Neural cell (in vitro differentiated cells): ENCODE data around the gene SLC25A3. TPM values are rescaled to one million over a fixed set of nuclear protein-coding genes. Genes with fewer than 3 reads are reported as not detected.

Source experiments
- H2AFZ ChIP-seq: fragments of 200-600, 300-800 bp; sonication (generic), shearing (Covaris generic); 2 replicates; pipeline ENCODE4 v1.6.0; 2014; ENCODE audit warnings: low read depth, mild to moderate bottlenecking, antibody characterized with exemption, low read length, moderate library complexity
- H3F3A ChIP-seq: fragments of 200-600 bp; shearing (Covaris generic); 2 replicates; pipeline ENCODE4 v1.6.1; 2016; ENCODE audit warnings: mild to moderate bottlenecking, moderate library complexity, mixed read lengths, antibody characterized with exemption, low read length; ENCODE audit not compliant: insufficient read depth, poor library complexity, severe bottlenecking
- H3K27ac ChIP-seq: fragments of 200-600, 300-800 bp; sonication (generic), shearing (Covaris generic); 2 replicates; pipeline ENCODE4 v1.5.1; 2014; ENCODE audit warnings: mild to moderate bottlenecking, low read length, moderate library complexity
- H3K27me3 ChIP-seq: fragments of 300-800, 200-600 bp; sonication (generic), shearing (Covaris generic); 2 replicates; pipeline ENCODE4 v1.6.0; 2014; ENCODE audit warnings: mild to moderate bottlenecking, low read depth, low read length, moderate library complexity; ENCODE audit not compliant: insufficient read depth
- H3K36me3 ChIP-seq: fragments of 300-800, 200-600 bp; sonication (generic), shearing (Covaris generic); 2 replicates; pipeline ENCODE4 v1.5.1; 2014; ENCODE audit warnings: mild to moderate bottlenecking, antibody characterized with exemption, low read length, moderate library complexity; ENCODE audit not compliant: insufficient read depth
- H3K4me2 ChIP-seq: fragments of 300-800, 200-600 bp; sonication (generic), shearing (Covaris generic); 2 replicates; pipeline ENCODE4 v1.6.0; 2014; ENCODE audit warnings: mild to moderate bottlenecking, low read length
- H3K4me3 ChIP-seq: fragments of 300-800, 200-600 bp; sonication (generic), shearing (Covaris generic); 2 replicates; pipeline ENCODE4 v1.5.1; 2014; ENCODE audit warnings: mild to moderate bottlenecking, low read length, moderate library complexity
- H3K79me2 ChIP-seq: fragments of 200-600 bp; shearing (Covaris generic); replicated peaks from 2 replicates; pipeline ENCODE4 v1.6.0; 2014; ENCODE audit warnings: mild to moderate bottlenecking, low read length, moderate library complexity; ENCODE audit not compliant: insufficient read depth
- H3K9ac ChIP-seq: fragments of 300-800, 200-600 bp; sonication (generic), shearing (Covaris generic); 2 replicates; pipeline ENCODE4 v1.6.1; 2016; ENCODE audit warnings: mild to moderate bottlenecking, low read length, mixed read lengths
- H3K9me2 ChIP-seq: fragments of 200-600 bp; shearing (Covaris generic); 2 replicates; pipeline ENCODE4 v1.6.1; 2016; ENCODE audit warnings: mild to moderate bottlenecking, low read length, mixed read lengths; ENCODE audit not compliant: insufficient read depth
- H3K9me3 ChIP-seq: fragments of 200-600, 300-800 bp; sonication (generic), shearing (Covaris generic); 2 replicates; pipeline ENCODE4 v1.6.1; 2016; ENCODE audit warnings: mild to moderate bottlenecking, mixed run types, low read length, moderate library complexity, mixed read lengths
- H4K20me1 ChIP-seq: fragments of 200-600 bp; shearing (Covaris generic); 2 replicates; pipeline ENCODE4 v1.6.1; 2016; ENCODE audit warnings: mild to moderate bottlenecking, mixed run types; ENCODE audit not compliant: insufficient read depth
- EP300 ChIP-seq: fragments of 450-650 bp; conservative IDR thresholded peaks from 2 replicates; pipeline ENCODE4 v1.6.1; 2014; ENCODE audit warnings: antibody characterized with exemption, mild to moderate bottlenecking, moderate library complexity; ENCODE audit not compliant: poor library complexity, severe bottlenecking
- EZH2 ChIP-seq: fragments of 200-600, 300-800 bp; shearing (Covaris generic), sonication (generic); IDR thresholded peaks from 2 replicates; pipeline ENCODE4 v1.6.1; 2014; ENCODE audit warnings: antibody characterized with exemption, low read length, borderline replicate concordance, mild to moderate bottlenecking; ENCODE audit not compliant: insufficient read depth, poor library complexity, severe bottlenecking
- MXI1 ChIP-seq: fragments of 450-650 bp; conservative IDR thresholded peaks from 2 replicates; pipeline ENCODE4 v1.6.1; 2014; ENCODE audit warnings: antibody characterized with exemption, mild to moderate bottlenecking; ENCODE audit not compliant: poor library complexity, severe bottlenecking
- POLR2AphosphoS5 ChIP-seq: IDR thresholded peaks from 2 replicates; pipeline ENCODE4 v1.6.1; 2012
- RAD21 ChIP-seq: fragments of 450-650 bp; conservative IDR thresholded peaks from 2 replicates; pipeline ENCODE4 v1.6.1; 2014; ENCODE audit warnings: antibody characterized with exemption, mild to moderate bottlenecking, moderate library complexity
- REST ChIP-seq: IDR thresholded peaks from 2 replicates; pipeline ENCODE4 v1.6.1; 2012; ENCODE audit warnings: borderline replicate concordance
- SMC3 ChIP-seq: fragments of 450-650 bp; conservative IDR thresholded peaks from 2 replicates; pipeline ENCODE4 v1.6.1; 2014; ENCODE audit warnings: antibody characterized with exemption, mild to moderate bottlenecking, moderate library complexity; ENCODE audit not compliant: poor library complexity
- TAF1 ChIP-seq: IDR thresholded peaks from 2 replicates; pipeline ENCODE4 v1.6.1; 2012; ENCODE audit warnings: low read depth
- polyA plus RNA-seq: library from polyadenylated mRNA; depleted of rRNA; stranded (reverse); fragments of >200 nt; gene quantifications from 2 replicates; pipeline ENCODE4 v1.2.3, GENCODE V29; 2014
- TF ChIP-seq, protein P1 (sequence below): fragments of 450-650 bp; IDR thresholded peaks from 2 replicates; pipeline ENCODE4 v1.5.1; 2014; ENCODE audit warnings: antibody characterized with exemption, mild to moderate bottlenecking, moderate library complexity; ENCODE audit not compliant: poor library complexity, severe bottlenecking

Gene SLC25A3
- polyA plus RNA-seq, 1 donor from 2014 or later: 655 TPM

DNA sequence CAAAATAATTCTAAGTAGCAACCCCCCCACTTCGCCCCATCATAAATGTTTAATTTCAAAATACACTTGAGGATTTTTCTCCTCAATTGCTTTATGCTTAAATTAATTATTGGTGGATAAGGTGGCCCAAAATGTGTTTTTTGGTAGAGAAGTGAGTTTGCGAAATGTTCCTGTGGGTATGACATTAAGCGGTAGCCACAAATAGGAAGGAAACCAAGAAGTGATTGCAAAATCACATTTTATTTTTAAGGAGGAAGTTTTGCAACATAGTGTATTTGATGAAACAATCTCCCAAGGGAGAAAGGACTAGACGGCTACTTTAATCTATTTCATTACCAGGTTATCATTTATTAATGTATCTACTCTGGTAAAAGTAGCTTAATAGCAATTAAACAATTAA, 25.5 kb downstream of the SLC25A3 start:
- Histone ChIP-seq H3K9me3 (no peaks in the 10 kb centered on the region), H4K20me1 (no peaks in the 10 kb centered on the region), H3F3A (no peaks in the 10 kb centered on the region), H3K9me2 (no peaks in the 10 kb centered on the region), H3K27me3 (no peaks in the 10 kb centered on the region), H3K79me2 (no peaks in the 10 kb centered on the region), H3K36me3 (no peaks in the 10 kb centered on the region), H3K4me2 (no peak overlapping the region), H3K27ac (no peak overlapping the region), H2AFZ (no peak overlapping the region), H3K4me3 (no peak overlapping the region), H3K9ac (no peak overlapping the region)
- no peak for TF ChIP-seq REST
- TF ChIP-seq, protein P1, sequence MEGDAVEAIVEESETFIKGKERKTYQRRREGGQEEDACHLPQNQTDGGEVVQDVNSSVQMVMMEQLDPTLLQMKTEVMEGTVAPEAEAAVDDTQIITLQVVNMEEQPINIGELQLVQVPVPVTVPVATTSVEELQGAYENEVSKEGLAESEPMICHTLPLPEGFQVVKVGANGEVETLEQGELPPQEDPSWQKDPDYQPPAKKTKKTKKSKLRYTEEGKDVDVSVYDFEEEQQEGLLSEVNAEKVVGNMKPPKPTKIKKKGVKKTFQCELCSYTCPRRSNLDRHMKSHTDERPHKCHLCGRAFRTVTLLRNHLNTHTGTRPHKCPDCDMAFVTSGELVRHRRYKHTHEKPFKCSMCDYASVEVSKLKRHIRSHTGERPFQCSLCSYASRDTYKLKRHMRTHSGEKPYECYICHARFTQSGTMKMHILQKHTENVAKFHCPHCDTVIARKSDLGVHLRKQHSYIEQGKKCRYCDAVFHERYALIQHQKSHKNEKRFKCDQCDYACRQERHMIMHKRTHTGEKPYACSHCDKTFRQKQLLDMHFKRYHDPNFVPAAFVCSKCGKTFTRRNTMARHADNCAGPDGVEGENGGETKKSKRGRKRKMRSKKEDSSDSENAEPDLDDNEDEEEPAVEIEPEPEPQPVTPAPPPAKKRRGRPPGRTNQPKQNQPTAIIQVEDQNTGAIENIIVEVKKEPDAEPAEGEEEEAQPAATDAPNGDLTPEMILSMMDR: no peak
- TF ChIP-seq EP300: no peak
- TF ChIP-seq POLR2AphosphoS5: no peak
- TF ChIP-seq EZH2: no peak
- no peak for TF ChIP-seq MXI1
- no peak for TF ChIP-seq SMC3
- no peak for TF ChIP-seq RAD21
- no peak for TF ChIP-seq TAF1

GRCh38 chr12:98635657-98636323, 42.3 kb downstream of the SLC25A3 start:
- no peak for TF ChIP-seq EP300
- TF ChIP-seq SMC3: no peak
- TF ChIP-seq POLR2AphosphoS5: no peak
- no peak for TF ChIP-seq RAD21
- TF ChIP-seq REST: no peak
- TF ChIP-seq EZH2: no peak
- no peak for TF ChIP-seq MXI1
- TF ChIP-seq, protein P1: no peak
- TF ChIP-seq TAF1: no peak
- Histone ChIP-seq H3K9me3 (no peaks in the 10 kb centered on the region), H3K27me3 (no peaks in the 10 kb centered on the region), H3K36me3 (no peaks in the 10 kb centered on the region), H2AFZ (no peak overlapping the region), H3K4me3 (no peak overlapping the region), H3K9ac (no peak overlapping the region), H4K20me1 (no peaks in the 10 kb centered on the region), H3K79me2 (peaks cover 3% of the 10 kb centered on the region), H3F3A (no peaks in the 10 kb centered on the region), H3K27ac (no peak overlapping the region), H3K4me2 (no peak overlapping the region), H3K9me2 (no peaks in the 10 kb centered on the region)
